SHP77 (cell line): ENCODE measurements around the gene SLC2A9.

Source experiments
- DNase-seq, 2 experiments: peaks; one replicate each; lab custom pipeline; 2025; lab: John Stamatoyannopoulos, UW

Gene SLC2A9

GRCh38 chr4:9962611-9963314, 58.5 kb downstream of the SLC2A9 start:
- DNase-seq, result no peak

- DNase-seq, result no peak
These were observed 66.8 kb downstream of the SLC2A9 start for GRCh38 chr4:9954468-9954867.

- DNase-seq, result no peak
These were observed 68.2 kb downstream of the SLC2A9 start for GRCh38 chr4:9953089-9953488.

- DNase-seq, result no peak
These were observed 68.8 kb downstream of the SLC2A9 start for GRCh38 chr4:9952415-9952950.

- no peak for DNase-seq
These were observed 71.7 kb downstream of the SLC2A9 start for GRCh38 chr4:9949573-9949972.

GRCh38 chr4:9947168-9948062, 73.9 kb downstream of the SLC2A9 start:
- DNase-seq, result no peak

- no peak for DNase-seq
These were observed 75.1 kb downstream of the SLC2A9 start for GRCh38 chr4:9946170-9946569.

GRCh38 chr4:9944431-9945425, 76.6 kb downstream of the SLC2A9 start:
- DNase-seq, result no peak

- DNase-seq, result no peak
These were observed 77.5 kb downstream of the SLC2A9 start for GRCh38 chr4:9943761-9944160.

GRCh38 chr4:9942921-9943600, 78.2 kb downstream of the SLC2A9 start:
- DNase-seq, result no peak

- no peak for DNase-seq
These were observed 79.2 kb downstream of the SLC2A9 start for GRCh38 chr4:9942139-9942538.

- no peak for DNase-seq
These were observed 81.3 kb downstream of the SLC2A9 start for GRCh38 chr4:9940041-9940440.

GRCh38 chr4:9938933-9939332, 82.4 kb downstream of the SLC2A9 start:
- no peak for DNase-seq

GRCh38 chr4:9937078-9937477, 84.2 kb downstream of the SLC2A9 start:
- no peak for DNase-seq

- DNase-seq, result no peak
These were observed 85.1 kb downstream of the SLC2A9 start for GRCh38 chr4:9936129-9936644.

GRCh38 chr4:9933956-9934355, 87.3 kb downstream of the SLC2A9 start:
- no peak for DNase-seq

- DNase-seq, result no peak
These were observed 88.1 kb downstream of the SLC2A9 start for GRCh38 chr4:9933184-9933583.

GRCh38 chr4:9932771-9933170, 88.5 kb downstream of the SLC2A9 start:
- no peak for DNase-seq

GRCh38 chr4:9931146-9931545, 90.2 kb downstream of the SLC2A9 start:
- DNase-seq, result no peak

- no peak for DNase-seq
These were observed 92.2 kb downstream of the SLC2A9 start for GRCh38 chr4:9929111-9929510.
